GM12878 (cell line): ENCODE measurements around the gene A3GALT2. TPM values are rescaled to one million over a fixed set of nuclear protein-coding genes. Genes with fewer than 3 reads are reported as not detected.

Experiments used
- microRNA counts: library from miRNA; unstranded; fragments of <30 nt; microRNA quantifications from one replicate; lab custom pipeline; 2016
- microRNA-seq: library from miRNA; unstranded; fragments of <30 nt; microRNA quantifications from one replicate; pipeline ENCODE4, GENCODE V29; 2018
- polyA plus RNA-seq, 11 experiments: library from polyadenylated mRNA; depleted of rRNA in 4 of 11; unstranded in 6 of 11; stranded (reverse) in 5 of 11; fragments of >200 nt; fragmentation: Nextera tagmentation in 4 of 11; fragmentation: Illumina TruSeq in 1 of 11; extraction: Ambion mirVana in 4 of 11; extraction: Trizol in 1 of 11; gene quantifications; 1 replicate in 1 of 11; 2 replicates in 10 of 11; pipeline versions ENCODE4 v1.2.1 to v1.2.3, GENCODE V29; 2011 to 2016; ENCODE audit warnings: inconsistent platforms in 2 of 11, missing spikeins in 2 of 11, low read depth in 1 of 11
- small RNA-seq: library from RNA; depleted of rRNA; stranded (forward); fragments of <200 nt; gene quantifications from one replicate; pipeline ENCODE3, GENCODE V24; 2014
- total RNA-seq, 4 experiments: library from RNA; depleted of rRNA in 3 of 4; stranded (reverse); fragments of >200 nt in 3 of 4; fragmentation: Illumina TruSeq in 1 of 4; extraction: Trizol in 1 of 4; gene quantifications; 2 replicates each; pipeline versions ENCODE4 v1.2.1 to v1.2.3, GENCODE V29; 2013 to 2021

Gene A3GALT2
- total and polyA plus RNA-seq, 10 of the 15 experiments (the other 5 are each of a cell fraction or from before 2014, with no cell fraction given): not detected

MicroRNA genes within 50 kb of the gene (microRNA counts, 767-probe panel; counts per million panel counts)
- microRNA hsa-miR-3605-5p (lab: Ali Mortazavi, UCI): 784 counts per million, percentile 18 among the panel's probes with 10 or more counts

Small RNAs within 50 kb of the gene (microRNA-seq; reads per million reads assigned to microRNA genes)
- gene MIR3605: 5.8 reads per million, percentile 33 among the genes with 10 or more reads in this experiment

Small RNAs within 50 kb of the gene (small RNA-seq; reads per million reads assigned to genes)
- gene RN7SKP16: not detected

Other genes with a start within 250 kb of the A3GALT2 start
- 0.16 and 0.85 TPM in 2 replicates for gene AZIN2, start 239.9 kb downstream of the A3GALT2 start, total RNA-seq (2014; rRNA removed)
- gene AZIN2, start 239.9 kb downstream of the A3GALT2 start, total RNA-seq (2014; rRNA removed; fragmentation: Illumina TruSeq; extraction: Trizol): 0.31 TPM in 1 of 2 replicates, not detected in the other
- 0.19 and 0.31 TPM in 2 replicates for gene AZIN2, start 239.9 kb downstream of the A3GALT2 start, total RNA-seq (2021)
- 0.04 and 0.14 TPM in 2 replicates for gene AZIN2, start 239.9 kb downstream of the A3GALT2 start, polyA plus RNA-seq (2011; rRNA removed)
- gene AZIN2, start 239.9 kb downstream of the A3GALT2 start, polyA plus RNA-seq (2014; fragmentation: Illumina TruSeq; extraction: Trizol): 0.03 and 0.12 TPM in 2 replicates
- gene AZIN2, start 239.9 kb downstream of the A3GALT2 start, polyA plus RNA-seq (2014; fragmentation: Nextera tagmentation; extraction: Ambion mirVana): under 1 TPM; 0.02 to 0.05 TPM
- 0.15 and 0.52 TPM in 2 replicates for gene AZIN2, start 239.9 kb downstream of the A3GALT2 start, polyA plus RNA-seq (2014; rRNA removed)
- gene AZIN2, start 239.9 kb downstream of the A3GALT2 start, polyA plus RNA-seq (2016; fragmentation: Nextera tagmentation; extraction: Ambion mirVana): under 1 TPM; 0.33 to 0.35 TPM
- 1.2 and 2.2 TPM in 2 replicates for gene TRIM62, start 139.1 kb downstream of the A3GALT2 start, total RNA-seq (2014; rRNA removed)
- 0.69 and 1.0 TPM in 2 replicates for gene TRIM62, start 139.1 kb downstream of the A3GALT2 start, total RNA-seq (2014; rRNA removed; fragmentation: Illumina TruSeq; extraction: Trizol)
- 4.1 and 4.2 TPM in 2 replicates for gene TRIM62, start 139.1 kb downstream of the A3GALT2 start, total RNA-seq (2021)
- gene TRIM62, start 139.1 kb downstream of the A3GALT2 start, polyA plus RNA-seq (2011; rRNA removed): 0.37 and 0.99 TPM in 2 replicates
- 2.7 and 2.8 TPM in 2 replicates for gene TRIM62, start 139.1 kb downstream of the A3GALT2 start, polyA plus RNA-seq (2014; fragmentation: Illumina TruSeq; extraction: Trizol)
- under 1 TPM; 0.52 to 0.55 TPM for gene TRIM62, start 139.1 kb downstream of the A3GALT2 start, polyA plus RNA-seq (2014; fragmentation: Nextera tagmentation; extraction: Ambion mirVana)
- gene TRIM62, start 139.1 kb downstream of the A3GALT2 start, polyA plus RNA-seq (2014; rRNA removed): 2.6 and 2.8 TPM in 2 replicates
- gene TRIM62, start 139.1 kb downstream of the A3GALT2 start, polyA plus RNA-seq (2016; fragmentation: Nextera tagmentation; extraction: Ambion mirVana): 1 to 10 TPM; 1.9 TPM
- gene ZNF362, start 64.6 kb downstream of the A3GALT2 start, total RNA-seq (2014; rRNA removed): 8.2 and 11.1 TPM in 2 replicates
- gene ZNF362, start 64.6 kb downstream of the A3GALT2 start, total RNA-seq (2014; rRNA removed; fragmentation: Illumina TruSeq; extraction: Trizol): 4.0 and 5.5 TPM in 2 replicates
- 20.2 and 22.8 TPM in 2 replicates for gene ZNF362, start 64.6 kb downstream of the A3GALT2 start, total RNA-seq (2021)
- 1.5 and 3.5 TPM in 2 replicates for gene ZNF362, start 64.6 kb downstream of the A3GALT2 start, polyA plus RNA-seq (2011; rRNA removed)
- gene ZNF362, start 64.6 kb downstream of the A3GALT2 start, polyA plus RNA-seq (2014; fragmentation: Illumina TruSeq; extraction: Trizol): 3.2 and 6.7 TPM in 2 replicates
- 1 to 10 TPM in 1 of 2 experiments, under 1 TPM in 1; 0.74 to 1.5 TPM for gene ZNF362, start 64.6 kb downstream of the A3GALT2 start, polyA plus RNA-seq (2014; fragmentation: Nextera tagmentation; extraction: Ambion mirVana)
- 14.4 and 20.1 TPM in 2 replicates for gene ZNF362, start 64.6 kb downstream of the A3GALT2 start, polyA plus RNA-seq (2014; rRNA removed)
- 10 to 100 TPM; 19.5 to 21.4 TPM for gene ZNF362, start 64.6 kb downstream of the A3GALT2 start, polyA plus RNA-seq (2016; fragmentation: Nextera tagmentation; extraction: Ambion mirVana)
- gene PHC2, start 110.0 kb upstream of the A3GALT2 start, total RNA-seq (2014; rRNA removed): 27.7 and 29.3 TPM in 2 replicates
- 16.4 and 19.3 TPM in 2 replicates for gene PHC2, start 110.0 kb upstream of the A3GALT2 start, total RNA-seq (2014; rRNA removed; fragmentation: Illumina TruSeq; extraction: Trizol)
- gene PHC2, start 110.0 kb upstream of the A3GALT2 start, total RNA-seq (2021): 35.9 and 36.0 TPM in 2 replicates
- gene PHC2, start 110.0 kb upstream of the A3GALT2 start, polyA plus RNA-seq (2011; rRNA removed): 8.9 and 13.5 TPM in 2 replicates
- 17.2 and 31.7 TPM in 2 replicates for gene PHC2, start 110.0 kb upstream of the A3GALT2 start, polyA plus RNA-seq (2014; fragmentation: Illumina TruSeq; extraction: Trizol)
- gene PHC2, start 110.0 kb upstream of the A3GALT2 start, polyA plus RNA-seq (2014; fragmentation: Nextera tagmentation; extraction: Ambion mirVana): 1 to 10 TPM; 2.4 to 6.5 TPM
- 28.2 and 29.0 TPM in 2 replicates for gene PHC2, start 110.0 kb upstream of the A3GALT2 start, polyA plus RNA-seq (2014; rRNA removed)
- gene PHC2, start 110.0 kb upstream of the A3GALT2 start, polyA plus RNA-seq (2016; fragmentation: Nextera tagmentation; extraction: Ambion mirVana): 1 to 10 TPM; 2.0 to 6.6 TPM
- gene ZSCAN20, start 151.5 kb upstream of the A3GALT2 start, total RNA-seq (2014; rRNA removed): 4.1 and 4.7 TPM in 2 replicates
- gene ZSCAN20, start 151.5 kb upstream of the A3GALT2 start, total RNA-seq (2014; rRNA removed; fragmentation: Illumina TruSeq; extraction: Trizol): 4.2 and 5.1 TPM in 2 replicates
- 4.4 and 4.7 TPM in 2 replicates for gene ZSCAN20, start 151.5 kb upstream of the A3GALT2 start, total RNA-seq (2021)
- 2.4 and 2.6 TPM in 2 replicates for gene ZSCAN20, start 151.5 kb upstream of the A3GALT2 start, polyA plus RNA-seq (2011; rRNA removed)
- 2.9 and 3.6 TPM in 2 replicates for gene ZSCAN20, start 151.5 kb upstream of the A3GALT2 start, polyA plus RNA-seq (2014; fragmentation: Illumina TruSeq; extraction: Trizol)
- under 1 TPM; 0.35 to 0.37 TPM for gene ZSCAN20, start 151.5 kb upstream of the A3GALT2 start, polyA plus RNA-seq (2014; fragmentation: Nextera tagmentation; extraction: Ambion mirVana)
- 2.0 and 2.3 TPM in 2 replicates for gene ZSCAN20, start 151.5 kb upstream of the A3GALT2 start, polyA plus RNA-seq (2014; rRNA removed)
- gene ZSCAN20, start 151.5 kb upstream of the A3GALT2 start, polyA plus RNA-seq (2016; fragmentation: Nextera tagmentation; extraction: Ambion mirVana): 1 to 10 TPM; 2.2 to 2.3 TPM